WTC11 (cell line): ENCODE measurements around the gene PACSIN3. TPM values are rescaled to one million over a fixed set of nuclear protein-coding genes. Genes with fewer than 3 reads are reported as not detected.
"Not testable (repeated sequence)": the region's sequence is repeated elsewhere in the genome, so short reads cannot be mapped to it uniquely, and the experiment has no call there.

Experiments used
- ATAC-seq: fragments of 200-7000 bp; cut with Tn5 transposase; 2 replicates; pipeline ENCODE4 v1.10.0; 2021; ENCODE audit warnings: mild to moderate bottlenecking, moderate library complexity
- CTCF ChIA-PET: fragments of 300-600 bp; sonication (Branson Sonifier 250); formaldehyde crosslinking; loops from one replicate; lab custom pipeline; 2021; ENCODE audit warnings: antibody characterized with exemption; lab: Charles Lee
- POLR2A ChIA-PET: fragments of 350-600 bp; sonication (Branson Sonifier 250); formaldehyde crosslinking; loops from one replicate; lab custom pipeline; 2021; ENCODE audit warnings: antibody characterized with exemption; lab: Charles Lee
- DNase-seq: peaks from one replicate; pipeline ENCODE4 v3.0.0; 2021; ENCODE audit warnings: low spot score
- H3K27ac Mint-ChIP-seq: 2 replicates; pipeline ENCODE4 v1.8.0; 2021; ENCODE audit warnings: mixed read lengths
- H3K27me3 Mint-ChIP-seq: 2 replicates; pipeline ENCODE4 v1.8.0; 2021; ENCODE audit warnings: low read depth, mild to moderate bottlenecking, moderate library complexity, mixed read lengths
- H3K36me3 Mint-ChIP-seq: 2 replicates; pipeline ENCODE4 v1.8.0; 2021; ENCODE audit warnings: mixed read lengths
- H3K4me1 Mint-ChIP-seq: 2 replicates; pipeline ENCODE4 v1.8.0; 2022; ENCODE audit warnings: mixed read lengths
- H3K4me3 Mint-ChIP-seq: 2 replicates; pipeline ENCODE4 v1.8.0; 2021; ENCODE audit warnings: mild to moderate bottlenecking, moderate library complexity, mixed read lengths
- H3K9me3 Mint-ChIP-seq: 2 replicates; pipeline ENCODE4 v1.8.0; 2021; ENCODE audit warnings: mixed read lengths
- CREB1 ChIP-seq: sonication (generic); formaldehyde crosslinking; IDR thresholded peaks from 2 replicates; pipeline ENCODE4 v1.8.0; 2023; ENCODE audit warnings: mild to moderate bottlenecking, missing genetic modification reagents
- ELF4 ChIP-seq: sonication (generic); formaldehyde crosslinking; IDR thresholded peaks from 2 replicates; pipeline ENCODE4 v1.8.1; 2022; ENCODE audit warnings: low read depth, mild to moderate bottlenecking, moderate library complexity, missing genetic modification reagents
- ESRRA ChIP-seq: sonication (generic); formaldehyde crosslinking; IDR thresholded peaks from 2 replicates; pipeline ENCODE4 v1.8.1; 2022; ENCODE audit warnings: mild to moderate bottlenecking, missing genetic modification reagents, borderline replicate concordance
- JAZF1 ChIP-seq: fragments of 250-450 bp; sonication (Bioruptor Pico); IDR thresholded peaks from 2 replicates; pipeline ENCODE4 v1.9.0; 2021; ENCODE audit warnings: moderate library complexity, mild to moderate bottlenecking, inconsistent platforms
- KAT7 ChIP-seq: sonication (generic); formaldehyde crosslinking; IDR thresholded peaks from 2 replicates; pipeline ENCODE4 v1.8.1; 2023; ENCODE audit warnings: missing genetic modification reagents, mild to moderate bottlenecking, borderline replicate concordance
- NFYB ChIP-seq: sonication (generic); formaldehyde crosslinking; conservative IDR thresholded peaks from 2 replicates; pipeline ENCODE4 v1.8.0; 2022; ENCODE audit warnings: low read depth, missing genetic modification reagents
- NR1H2 ChIP-seq: sonication (generic); formaldehyde crosslinking; IDR thresholded peaks from 2 replicates; pipeline ENCODE4 v1.9.0; 2021; ENCODE audit warnings: mild to moderate bottlenecking, moderate library complexity, missing genetic modification reagents
- OVOL2 ChIP-seq: fragments of 250-450 bp; sonication (Bioruptor Pico); IDR thresholded peaks from 2 replicates; pipeline ENCODE4 v1.9.0; 2021; ENCODE audit warnings: mild to moderate bottlenecking, borderline replicate concordance
- SMAD3 ChIP-seq: sonication (generic); formaldehyde crosslinking; IDR thresholded peaks from 2 replicates; pipeline ENCODE4 v1.8.0; 2022; ENCODE audit warnings: missing genetic modification reagents, mild to moderate bottlenecking, borderline replicate concordance
- ZBTB21 ChIP-seq: sonication (generic); formaldehyde crosslinking; IDR thresholded peaks from 2 replicates; pipeline ENCODE4 v1.8.1; 2023; ENCODE audit warnings: mild to moderate bottlenecking, missing genetic modification reagents, borderline replicate concordance
- ZNF219 ChIP-seq: sonication (generic); formaldehyde crosslinking; IDR thresholded peaks from 2 replicates; pipeline ENCODE4 v1.8.0; 2023; ENCODE audit warnings: missing genetic modification reagents, mild to moderate bottlenecking, borderline replicate concordance
- total RNA-seq: library from RNA; stranded (reverse); gene quantifications from 3 replicates; pipeline ENCODE4 v1.2.3, GENCODE V29; 2021
- TF ChIP-seq, protein P1 (sequence below): sonication (generic); formaldehyde crosslinking; IDR thresholded peaks from 2 replicates; pipeline ENCODE4 v1.8.0; 2022; ENCODE audit warnings: mild to moderate bottlenecking, missing genetic modification reagents
- TF ChIP-seq, protein P2 (sequence below): sonication (generic); formaldehyde crosslinking; IDR thresholded peaks from 2 replicates; pipeline ENCODE4 v1.8.1; 2023; ENCODE audit warnings: mild to moderate bottlenecking, moderate library complexity, missing genetic modification reagents
- TF ChIP-seq, protein P3 (sequence below): sonication (generic); formaldehyde crosslinking; IDR thresholded peaks from 2 replicates; pipeline ENCODE4 v1.8.1; 2022; ENCODE audit warnings: mild to moderate bottlenecking, moderate library complexity, missing genetic modification reagents
- TF ChIP-seq, protein P4 (sequence below): fragments of 250-450 bp; sonication (Bioruptor Pico); IDR thresholded peaks from 2 replicates; pipeline ENCODE4 v2.1.2; 2022; ENCODE audit warnings: mild to moderate bottlenecking, moderate library complexity
- TF ChIP-seq, protein P5 (sequence below): sonication (generic); formaldehyde crosslinking; IDR thresholded peaks from 2 replicates; pipeline ENCODE4 v1.8.0; 2022; ENCODE audit warnings: mild to moderate bottlenecking, missing genetic modification reagents
- TF ChIP-seq, protein P6 (sequence below): fragments of 250-450 bp; sonication (Bioruptor Pico); conservative IDR thresholded peaks from 2 replicates; pipeline ENCODE4 v1.9.0; 2021; ENCODE audit warnings: mild to moderate bottlenecking
- TF ChIP-seq, protein P7 (sequence below): fragments of 250-450 bp; sonication (Bioruptor Pico); IDR thresholded peaks from 2 replicates; pipeline ENCODE4 v1.9.0; 2021; ENCODE audit warnings: moderate library complexity, mild to moderate bottlenecking, inconsistent platforms, borderline replicate concordance
- TF ChIP-seq, protein P8 (sequence below): sonication (generic); formaldehyde crosslinking; IDR thresholded peaks from 2 replicates; pipeline ENCODE4 v1.8.1; 2022; ENCODE audit warnings: mild to moderate bottlenecking, missing genetic modification reagents, moderate library complexity, borderline replicate concordance

The PACSIN3 gene
- total RNA-seq, 1 experiment from 2014 or later, result 76.8 TPM

DNA sequence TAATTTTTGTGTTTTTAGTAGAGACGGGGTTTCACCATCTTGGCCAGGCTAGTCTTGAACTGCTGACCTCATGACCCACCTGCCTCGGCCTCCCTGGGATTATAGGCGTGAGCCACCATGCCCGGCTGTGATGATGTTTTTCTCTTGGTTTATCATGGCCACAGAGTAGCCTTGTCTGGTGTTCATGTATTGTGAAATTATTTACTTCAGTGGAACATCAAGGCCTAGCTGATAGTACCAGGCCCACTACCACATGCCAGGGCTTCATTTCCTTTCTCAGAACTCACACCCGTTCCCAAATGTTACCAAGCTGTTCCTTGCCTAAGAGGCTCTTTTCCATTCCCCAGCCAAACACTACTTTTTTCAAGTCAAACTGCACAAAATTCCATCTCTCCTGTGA, 22.4 kb upstream of the PACSIN3 start (continued):
- TF ChIP-seq, protein P1, sequence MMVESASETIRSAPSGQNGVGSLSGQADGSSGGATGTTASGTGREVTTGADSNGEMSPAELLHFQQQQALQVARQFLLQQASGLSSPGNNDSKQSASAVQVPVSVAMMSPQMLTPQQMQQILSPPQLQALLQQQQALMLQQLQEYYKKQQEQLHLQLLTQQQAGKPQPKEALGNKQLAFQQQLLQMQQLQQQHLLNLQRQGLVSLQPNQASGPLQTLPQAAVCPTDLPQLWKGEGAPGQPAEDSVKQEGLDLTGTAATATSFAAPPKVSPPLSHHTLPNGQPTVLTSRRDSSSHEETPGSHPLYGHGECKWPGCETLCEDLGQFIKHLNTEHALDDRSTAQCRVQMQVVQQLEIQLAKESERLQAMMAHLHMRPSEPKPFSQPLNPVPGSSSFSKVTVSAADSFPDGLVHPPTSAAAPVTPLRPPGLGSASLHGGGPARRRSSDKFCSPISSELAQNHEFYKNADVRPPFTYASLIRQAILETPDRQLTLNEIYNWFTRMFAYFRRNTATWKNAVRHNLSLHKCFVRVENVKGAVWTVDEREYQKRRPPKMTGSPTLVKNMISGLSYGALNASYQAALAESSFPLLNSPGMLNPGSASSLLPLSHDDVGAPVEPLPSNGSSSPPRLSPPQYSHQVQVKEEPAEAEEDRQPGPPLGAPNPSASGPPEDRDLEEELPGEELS, result no peak
- TF ChIP-seq ZBTB21 (CRISPR knock-in tag) (no peak), ESRRA (CRISPR knock-in tag) (no peak), ZNF219 (no peak), JAZF1 (CRISPR knock-in tag) (no peak), SMAD3 (CRISPR knock-in tag) (no peak)
- TF ChIP-seq, protein P2, sequence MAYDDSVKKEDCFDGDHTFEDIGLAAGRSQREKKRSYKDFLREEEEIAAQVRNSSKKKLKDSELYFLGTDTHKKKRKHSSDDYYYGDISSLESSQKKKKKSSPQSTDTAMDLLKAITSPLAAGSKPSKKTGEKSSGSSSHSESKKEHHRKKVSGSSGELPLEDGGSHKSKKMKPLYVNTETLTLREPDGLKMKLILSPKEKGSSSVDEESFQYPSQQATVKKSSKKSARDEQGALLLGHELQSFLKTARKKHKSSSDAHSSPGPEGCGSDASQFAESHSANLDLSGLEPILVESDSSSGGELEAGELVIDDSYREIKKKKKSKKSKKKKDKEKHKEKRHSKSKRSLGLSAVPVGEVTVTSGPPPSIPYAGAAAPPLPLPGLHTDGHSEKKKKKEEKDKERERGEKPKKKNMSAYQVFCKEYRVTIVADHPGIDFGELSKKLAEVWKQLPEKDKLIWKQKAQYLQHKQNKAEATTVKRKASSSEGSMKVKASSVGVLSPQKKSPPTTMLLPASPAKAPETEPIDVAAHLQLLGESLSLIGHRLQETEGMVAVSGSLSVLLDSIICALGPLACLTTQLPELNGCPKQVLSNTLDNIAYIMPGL (CRISPR knock-in tag), result no peak
- TF ChIP-seq, protein P3, sequence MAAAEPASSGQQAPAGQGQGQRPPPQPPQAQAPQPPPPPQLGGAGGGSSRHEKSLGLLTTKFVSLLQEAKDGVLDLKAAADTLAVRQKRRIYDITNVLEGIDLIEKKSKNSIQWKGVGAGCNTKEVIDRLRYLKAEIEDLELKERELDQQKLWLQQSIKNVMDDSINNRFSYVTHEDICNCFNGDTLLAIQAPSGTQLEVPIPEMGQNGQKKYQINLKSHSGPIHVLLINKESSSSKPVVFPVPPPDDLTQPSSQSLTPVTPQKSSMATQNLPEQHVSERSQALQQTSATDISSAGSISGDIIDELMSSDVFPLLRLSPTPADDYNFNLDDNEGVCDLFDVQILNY, result no peak

DNA sequence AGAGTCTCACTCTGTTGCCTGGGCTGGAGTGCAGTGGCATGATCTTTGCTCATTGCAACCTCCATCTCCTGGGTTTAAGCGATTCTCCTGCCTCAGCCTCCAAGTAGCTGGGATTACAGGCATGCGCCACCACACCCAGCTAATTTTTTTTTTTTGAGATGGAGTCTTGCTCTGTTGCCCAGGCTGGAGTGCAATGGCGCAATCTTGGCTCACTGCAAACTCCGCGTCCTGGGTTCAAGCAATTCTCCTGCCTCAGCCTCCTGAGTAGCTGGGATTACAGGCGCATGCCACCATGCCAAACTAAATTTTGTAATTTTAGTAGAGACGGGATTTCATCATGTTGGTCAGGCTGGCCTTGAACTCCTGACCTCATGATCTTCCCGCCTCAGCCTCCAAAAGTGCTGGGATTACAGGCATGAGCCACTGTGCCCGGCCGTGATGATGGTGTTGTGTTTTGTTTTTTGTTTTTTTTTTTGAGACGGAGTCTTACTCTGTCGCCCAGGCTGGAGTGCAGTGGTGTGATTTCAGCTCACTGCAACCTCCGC, 21.8 kb upstream of the PACSIN3 start:
- POLR2A ChIA-PET, H3K36me3 Mint-ChIP-seq, H3K27ac Mint-ChIP-seq, H3K4me1 Mint-ChIP-seq, H3K27me3 Mint-ChIP-seq, DNase-seq, ATAC-seq, H3K9me3 Mint-ChIP-seq, H3K4me3 Mint-ChIP-seq: not testable (repeated sequence)
- CTCF ChIA-PET, result interaction anchor here (2.3 kb wide), 1 partner anchor 55 kb away, joined by 6 read pairs; no protein-coding TSS in a partner anchor

DNA sequence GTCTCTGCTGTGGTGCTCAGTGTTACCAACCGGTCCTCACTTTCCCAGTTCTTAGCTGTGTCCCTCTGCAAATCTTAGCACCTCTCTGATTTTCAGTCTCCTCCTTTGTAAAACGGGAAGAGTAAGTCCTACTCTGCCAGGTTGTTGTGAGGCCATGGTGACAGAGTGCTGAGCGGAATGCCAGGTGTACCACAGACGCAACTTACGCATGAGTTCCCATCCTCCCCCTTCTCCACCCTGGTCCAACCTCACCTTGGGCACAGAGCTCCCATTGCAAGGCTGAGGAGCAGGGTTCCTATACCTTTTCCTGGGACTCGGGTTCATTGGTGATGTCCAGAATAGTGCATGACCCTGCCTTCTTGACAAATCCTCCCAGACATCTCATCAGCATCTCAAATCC, 21.2 kb upstream of the PACSIN3 start:
- peaks cover 10% of the 10 kb centered on the region for H3K4me1 Mint-ChIP-seq
- DNase-seq (no peak), ATAC-seq (no peak)
- ChIA-PET POLR2A (interaction anchor here (3.4 kb wide), 1 partner anchor 7 kb away, joined by 18 read pairs; the partner anchor contains the start of gene DDB2), CTCF (interaction anchor here (2.3 kb wide), 1 partner anchor 54 kb away, joined by 6 read pairs; no protein-coding TSS in a partner anchor)
- no peaks in the 10 kb centered on the region for H3K9me3 Mint-ChIP-seq
- no peaks in the 10 kb centered on the region for H3K27me3 Mint-ChIP-seq
- no peak overlapping the region for H3K4me3 Mint-ChIP-seq
- peak overlapping the region; percentile 19; the same call in 1 of the 2 replicates for H3K27ac Mint-ChIP-seq
- H3K36me3 Mint-ChIP-seq, result no peaks in the 10 kb centered on the region; the same call in 1 of the 2 replicates
- TF ChIP-seq CREB1 (CRISPR knock-in tag) (no peak), OVOL2 (no peak), ELF4 (no peak), NFYB (CRISPR knock-in tag) (no peak), KAT7 (CRISPR knock-in tag) (no peak), NR1H2 (CRISPR knock-in tag) (no peak)
- TF ChIP-seq, protein P1, result no peak
- TF ChIP-seq, protein P4, sequence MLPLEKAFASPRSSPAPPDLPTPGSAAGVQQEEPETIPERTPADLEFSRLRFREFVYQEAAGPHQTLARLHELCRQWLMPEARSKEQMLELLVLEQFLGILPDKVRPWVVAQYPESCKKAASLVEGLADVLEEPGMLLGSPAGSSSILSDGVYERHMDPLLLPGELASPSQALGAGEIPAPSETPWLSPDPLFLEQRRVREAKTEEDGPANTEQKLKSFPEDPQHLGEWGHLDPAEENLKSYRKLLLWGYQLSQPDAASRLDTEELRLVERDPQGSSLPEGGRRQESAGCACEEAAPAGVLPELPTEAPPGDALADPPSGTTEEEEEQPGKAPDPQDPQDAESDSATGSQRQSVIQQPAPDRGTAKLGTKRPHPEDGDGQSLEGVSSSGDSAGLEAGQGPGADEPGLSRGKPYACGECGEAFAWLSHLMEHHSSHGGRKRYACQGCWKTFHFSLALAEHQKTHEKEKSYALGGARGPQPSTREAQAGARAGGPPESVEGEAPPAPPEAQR (CRISPR knock-in tag), result no peak
- TF ChIP-seq, protein P5, sequence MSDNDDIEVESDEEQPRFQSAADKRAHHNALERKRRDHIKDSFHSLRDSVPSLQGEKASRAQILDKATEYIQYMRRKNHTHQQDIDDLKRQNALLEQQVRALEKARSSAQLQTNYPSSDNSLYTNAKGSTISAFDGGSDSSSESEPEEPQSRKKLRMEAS (CRISPR knock-in tag), result no peak
- TF ChIP-seq, protein P6, sequence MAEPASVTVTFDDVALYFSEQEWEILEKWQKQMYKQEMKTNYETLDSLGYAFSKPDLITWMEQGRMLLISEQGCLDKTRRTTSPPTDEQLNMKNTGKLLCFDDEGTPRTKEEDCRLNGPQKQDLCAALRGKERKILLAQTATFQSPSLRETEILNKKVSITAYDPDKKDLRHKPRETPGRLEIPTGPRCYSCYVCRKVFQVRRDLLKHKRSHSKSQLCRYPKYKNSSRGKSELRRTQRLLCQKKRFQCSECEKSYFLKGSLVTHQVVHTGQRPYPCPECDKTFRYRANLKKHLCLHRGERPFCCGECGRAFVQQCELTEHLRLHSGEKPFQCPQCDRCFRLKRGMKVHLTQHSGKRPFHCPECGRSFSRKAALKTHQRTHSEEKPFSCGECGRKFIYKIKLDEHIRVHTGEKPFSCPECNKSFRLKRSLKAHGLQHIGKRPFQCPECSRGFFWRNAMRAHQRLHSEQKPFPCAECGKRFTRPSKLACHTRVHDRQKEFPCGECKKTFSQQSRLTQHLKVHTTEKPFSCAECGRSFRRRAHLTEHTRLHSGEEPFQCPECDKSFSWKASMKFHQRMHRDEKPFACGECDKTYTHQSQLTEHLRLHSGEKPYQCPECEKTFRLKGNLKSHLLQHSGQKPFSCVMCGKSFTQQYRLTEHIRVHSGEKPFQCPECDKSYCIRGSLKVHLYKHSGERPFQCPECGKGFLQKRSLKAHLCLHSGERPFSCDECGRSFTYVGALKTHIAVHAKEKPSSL, result no peak
- TF ChIP-seq, protein P7, sequence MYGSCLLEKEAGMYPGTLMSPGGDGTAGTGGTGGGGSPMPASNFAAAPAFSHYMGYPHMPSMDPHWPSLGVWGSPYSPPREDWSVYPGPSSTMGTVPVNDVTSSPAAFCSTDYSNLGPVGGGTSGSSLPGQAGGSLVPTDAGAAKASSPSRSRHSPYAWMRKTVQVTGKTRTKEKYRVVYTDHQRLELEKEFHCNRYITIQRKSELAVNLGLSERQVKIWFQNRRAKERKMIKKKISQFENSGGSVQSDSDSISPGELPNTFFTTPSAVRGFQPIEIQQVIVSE (CRISPR knock-in tag), result no peak
- TF ChIP-seq, protein P8, sequence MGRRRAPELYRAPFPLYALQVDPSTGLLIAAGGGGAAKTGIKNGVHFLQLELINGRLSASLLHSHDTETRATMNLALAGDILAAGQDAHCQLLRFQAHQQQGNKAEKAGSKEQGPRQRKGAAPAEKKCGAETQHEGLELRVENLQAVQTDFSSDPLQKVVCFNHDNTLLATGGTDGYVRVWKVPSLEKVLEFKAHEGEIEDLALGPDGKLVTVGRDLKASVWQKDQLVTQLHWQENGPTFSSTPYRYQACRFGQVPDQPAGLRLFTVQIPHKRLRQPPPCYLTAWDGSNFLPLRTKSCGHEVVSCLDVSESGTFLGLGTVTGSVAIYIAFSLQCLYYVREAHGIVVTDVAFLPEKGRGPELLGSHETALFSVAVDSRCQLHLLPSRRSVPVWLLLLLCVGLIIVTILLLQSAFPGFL (CRISPR knock-in tag), result no peak
